B cell (primary cell): ENCODE data around the gene FAM117B.

Experiments used
- EZH2 ChIP-seq: IDR thresholded peaks from 2 replicates; pipeline ENCODE4 v1.6.1; 2012; ENCODE audit warnings: borderline replicate concordance, low read depth, mild to moderate bottlenecking, moderate library complexity, low read length; ENCODE audit not compliant: insufficient read depth, poor library complexity, severe bottlenecking
- TF ChIP-seq, protein P1 (sequence below): fragments of 200-600 bp; IDR thresholded peaks from one replicate; pipeline ENCODE4 v1.8.0; 2022; ENCODE audit warnings: antibody characterized with exemption, mild to moderate bottlenecking

- TF ChIP-seq, protein P1, sequence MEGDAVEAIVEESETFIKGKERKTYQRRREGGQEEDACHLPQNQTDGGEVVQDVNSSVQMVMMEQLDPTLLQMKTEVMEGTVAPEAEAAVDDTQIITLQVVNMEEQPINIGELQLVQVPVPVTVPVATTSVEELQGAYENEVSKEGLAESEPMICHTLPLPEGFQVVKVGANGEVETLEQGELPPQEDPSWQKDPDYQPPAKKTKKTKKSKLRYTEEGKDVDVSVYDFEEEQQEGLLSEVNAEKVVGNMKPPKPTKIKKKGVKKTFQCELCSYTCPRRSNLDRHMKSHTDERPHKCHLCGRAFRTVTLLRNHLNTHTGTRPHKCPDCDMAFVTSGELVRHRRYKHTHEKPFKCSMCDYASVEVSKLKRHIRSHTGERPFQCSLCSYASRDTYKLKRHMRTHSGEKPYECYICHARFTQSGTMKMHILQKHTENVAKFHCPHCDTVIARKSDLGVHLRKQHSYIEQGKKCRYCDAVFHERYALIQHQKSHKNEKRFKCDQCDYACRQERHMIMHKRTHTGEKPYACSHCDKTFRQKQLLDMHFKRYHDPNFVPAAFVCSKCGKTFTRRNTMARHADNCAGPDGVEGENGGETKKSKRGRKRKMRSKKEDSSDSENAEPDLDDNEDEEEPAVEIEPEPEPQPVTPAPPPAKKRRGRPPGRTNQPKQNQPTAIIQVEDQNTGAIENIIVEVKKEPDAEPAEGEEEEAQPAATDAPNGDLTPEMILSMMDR, result no peak
- TF ChIP-seq EZH2, result no peak
Observed at GRCh38 chr2:202689459-202689858, 54.7 kb downstream of the FAM117B start.
